Kidney (tissue), 14 donors: ENCODE results near the gene SLC6A3. TPM values are rescaled to one million over a fixed set of nuclear protein-coding genes. Genes with fewer than 3 reads are reported as not detected.

Source experiments
- DNase-seq, 5 donors: peaks; one replicate each; pipeline ENCODE4 v3.0.0-alpha.2; 2013 to 2020
- FAIRE-seq: peaks from 2 replicates; lab custom pipeline; 2012; peaks lifted over from hg19 to GRCh38; lab: Jason Lieb, UNC
- H3K27ac ChIP-seq, 2 donors: one replicate each; pipeline ENCODE4 v1.7.0; 2013; ENCODE audit warnings: low read depth in 2 of 2, low read length in 2 of 2, inconsistent platforms in 1 of 2
- H3K27me3 ChIP-seq: one replicate; pipeline ENCODE4 v1.7.1; 2013; ENCODE audit warnings: low read length, inconsistent platforms; ENCODE audit not compliant: control insufficient read depth, insufficient read depth
- H3K36me3 ChIP-seq, 3 donors: one replicate each; pipeline versions ENCODE4 v1.7.0 to v1.7.1; 2013; ENCODE audit warnings: low read length in 3 of 3, control low read depth in 1 of 3, inconsistent platforms in 1 of 3; ENCODE audit not compliant: insufficient read depth in 3 of 3, control insufficient read depth in 2 of 3
- H3K4me1 ChIP-seq, 3 donors: one replicate each; pipeline versions ENCODE4 v1.7.0 to v1.7.1; 2013; ENCODE audit warnings: low read length in 3 of 3, inconsistent platforms in 1 of 3, low read depth in 1 of 3; ENCODE audit not compliant: control insufficient read depth in 2 of 3, insufficient read depth in 2 of 3
- H3K4me3 ChIP-seq, 3 donors: one replicate each; pipeline versions ENCODE4 v1.7.0 to v1.8.1; 2013; ENCODE audit warnings: low read length in 3 of 3, control low read depth in 1 of 3, inconsistent platforms in 1 of 3
- H3K9ac ChIP-seq, 3 donors: one replicate each; pipeline versions ENCODE4 v1.7.0 to v1.7.1; 2013; ENCODE audit warnings: low read length in 3 of 3, control low read depth in 1 of 3, inconsistent platforms in 1 of 3
- H3K9me3 ChIP-seq, 3 donors: one replicate each; pipeline versions ENCODE4 v1.7.0 to v1.7.1; 2013; ENCODE audit warnings: low read length in 3 of 3, control low read depth in 1 of 3, inconsistent platforms in 1 of 3; ENCODE audit not compliant: control insufficient read depth in 2 of 3, insufficient read depth in 1 of 3
- CTCF ChIP-seq: IDR thresholded peaks from 3 replicates; pipeline ENCODE4 v1.5.1; 2012; ENCODE audit warnings: mild to moderate bottlenecking, moderate library complexity, borderline replicate concordance; ENCODE audit not compliant: insufficient read depth; ENCODE audit errors: extremely low read depth
- intact Hi-C: fragments of 100-400 bp; cut with DNase I; formaldehyde crosslinking; loops from one replicate; pipeline ENCODE4 v1.11.1; 2022
- polyA plus RNA-seq: library from polyadenylated mRNA; stranded (reverse); fragments of 350-450 nt; fragmentation: Illumina TruSeq; extraction: RNeasy Lipid Tissue Mini Kit (QIAGEN cat#74804); gene quantifications from one replicate; pipeline ENCODE4 v1.2.3, GENCODE V29; 2014; ENCODE audit warnings: low read depth, low replicate concordance; ENCODE audit not compliant: insufficient read depth
- total RNA-seq: library from RNA; stranded (reverse); fragmentation: NEBNext Ultra II Directional; extraction: Animal tissue kit (Norgen Biotek cat#: 25700); gene quantifications from one replicate; pipeline ENCODE4 v1.2.1, GENCODE V29; 2021
- donor health status: control.
- donor health status: control.
- donor health status: control.
- donor health status: control.
- donor health status: control.
- donor health status: DM: yes; HTN: yes; CAD: no.
- donor health status: Normal renal cell carcinoma (clear cell type).

The SLC6A3 gene
- total and polyA plus RNA-seq, 2 donors from 2014 or later, result 0.09 to 0.54 TPM

GRCh38 chr5:1453613-1454012, 8.4 kb upstream of the SLC6A3 start:
- Histone ChIP-seq H3K27ac (no peak overlapping the region), H3K4me1 (no peaks in the 10 kb centered on the region), H3K4me3 (no peak overlapping the region), H3K36me3 (no peaks in the 10 kb centered on the region), H3K27me3 (no peaks in the 10 kb centered on the region), H3K9me3 (peaks cover 0 to 10% (median 0%) of the 10 kb centered on the region in 3 donors), H3K9ac (no peak overlapping the region)
- FAIRE-seq (no peak), DNase-seq (no peak)
- TF ChIP-seq CTCF, result no peak
- intact Hi-C loops, result no loop called here

- FAIRE-seq, result no peak
- intact Hi-C loops, result no loop called here
- Histone ChIP-seq H3K4me1 (peaks cover 0 to 4% (median 0%) of the 10 kb centered on the region in 3 donors), H3K9me3 (peaks cover 0 to 2% (median 0%) of the 10 kb centered on the region in 3 donors), H3K27me3 (peaks cover 12% of the 10 kb centered on the region), H3K36me3 (no peaks in the 10 kb centered on the region), H3K9ac (no peak overlapping the region), H3K27ac (no peak overlapping the region), H3K4me3 (no peak overlapping the region)
- peak in 1 of 5 donors; percentile 7 for DNase-seq
- no peak for TF ChIP-seq CTCF
Measured at GRCh38 chr5:1449081-1449630, 3.9 kb upstream of the SLC6A3 start.

GRCh38 chr5:1448511-1449011, 3.3 kb upstream of the SLC6A3 start:
- DNase-seq (peak in 1 of 5 donors; percentile 12), FAIRE-seq (no peak)
- TF ChIP-seq CTCF, result no peak
- Histone ChIP-seq H3K27me3 (peaks cover 17% of the 10 kb centered on the region), H3K9ac (no peak overlapping the region), H3K9me3 (no peaks in the 10 kb centered on the region), H3K4me3 (no peak overlapping the region), H3K27ac (no peak overlapping the region), H3K4me1 (peaks cover 0 to 5% (median 0%) of the 10 kb centered on the region in 3 donors), H3K36me3 (no peaks in the 10 kb centered on the region)
- intact Hi-C loops, result no loop called here
